GM21619 (cell line): Measurements from ENCODE around the gene CRAMP1.

Experiments used
- ATAC-seq: cut with Tn5 transposase; IDR thresholded peaks from one replicate; pipeline ENCODE4 v1.9.1; 2021; ENCODE audit not compliant: unreplicated experiment

CRAMP1 gene

GRCh38 chr16:1631230-1631629 is 19.1 kb downstream of the CRAMP1 start:
- no peak for ATAC-seq

- ATAC-seq: no peak
Observed at GRCh38 chr16:1631931-1632637, 19.9 kb downstream of the CRAMP1 start.

DNA sequence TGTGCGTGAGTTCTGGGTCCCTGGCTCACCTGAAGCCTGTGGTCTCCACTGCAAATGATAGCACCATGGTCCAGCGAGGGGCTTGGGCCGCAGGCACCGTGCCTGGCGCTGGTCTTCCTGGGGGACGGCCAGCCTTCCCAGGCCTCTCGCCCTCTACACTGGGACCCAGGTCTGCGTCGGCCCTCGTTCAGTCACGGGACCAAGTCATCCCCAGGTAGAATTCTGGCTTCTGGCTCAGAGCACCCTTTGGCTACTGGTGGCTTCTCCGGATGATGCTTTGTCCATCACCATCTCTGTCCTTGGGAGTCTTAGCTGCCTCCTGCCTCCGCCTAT is 20.4 kb downstream of the CRAMP1 start:
- no peak for ATAC-seq

DNA sequence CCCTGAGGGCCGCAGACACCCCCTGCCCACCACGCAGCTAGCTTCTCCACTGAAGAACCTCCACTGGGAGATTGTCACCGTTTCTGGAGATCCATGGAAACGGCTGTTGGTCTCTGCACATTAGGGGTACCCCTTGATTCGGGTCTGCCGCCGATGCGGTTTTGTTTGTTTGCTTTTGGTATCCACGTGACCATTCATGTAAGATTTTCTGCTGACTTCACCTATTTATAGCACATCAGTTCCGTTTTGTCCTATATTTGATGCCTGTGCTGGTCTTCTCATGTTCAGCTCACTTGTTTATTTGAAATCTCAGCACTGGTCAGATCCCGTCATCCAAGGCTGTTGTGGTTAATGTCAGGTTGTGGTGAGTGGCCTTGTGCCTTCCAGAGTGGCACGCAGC is 21.1 kb downstream of the CRAMP1 start:
- ATAC-seq: no peak

GRCh38 chr16:1634541-1634940 is 22.4 kb downstream of the CRAMP1 start:
- no peak for ATAC-seq

DNA sequence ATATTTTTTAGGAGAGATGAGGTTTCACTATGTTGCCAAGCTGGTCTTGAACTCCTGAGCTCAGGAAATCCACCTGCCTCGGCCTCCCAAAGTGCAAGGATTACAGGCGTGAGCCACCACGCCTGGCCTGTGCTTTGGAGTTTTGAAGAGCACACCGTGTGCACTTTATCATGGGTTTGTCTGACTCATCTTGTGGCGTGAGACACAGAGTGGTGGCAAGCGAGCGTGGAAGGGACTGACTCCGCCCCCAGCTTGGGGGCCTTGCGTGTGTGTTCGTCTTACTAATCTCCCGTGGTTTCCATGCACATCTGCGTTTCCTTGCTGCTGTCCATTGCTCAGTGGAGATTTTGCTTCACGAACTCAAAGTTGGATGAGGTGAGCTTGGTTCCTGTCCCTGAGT is 22.9 kb downstream of the CRAMP1 start:
- no peak for ATAC-seq

DNA sequence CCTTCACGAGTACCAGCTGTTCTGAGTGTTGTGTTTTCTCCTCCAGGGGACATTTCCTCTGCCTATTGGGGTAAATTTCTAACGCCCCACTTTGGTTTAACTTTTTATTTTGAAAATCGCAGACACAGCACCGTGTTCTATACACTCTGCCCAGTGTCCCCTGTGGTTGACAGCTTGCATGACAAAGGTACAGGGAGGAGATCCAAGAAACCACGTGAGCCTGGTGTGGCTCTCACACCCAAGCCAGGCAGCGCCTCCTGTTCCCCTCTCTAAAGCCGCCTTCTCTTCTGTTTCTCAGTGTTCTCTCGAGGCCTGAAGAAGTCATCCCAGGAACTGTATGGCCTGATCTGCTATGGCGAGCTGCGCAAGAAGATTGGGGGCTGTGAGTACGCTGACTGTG is 25.4 kb downstream of the CRAMP1 start:
- ATAC-seq: no peak

- no peak for ATAC-seq
Observed at GRCh38 chr16:1638757-1639156, 26.6 kb downstream of the CRAMP1 start.

DNA sequence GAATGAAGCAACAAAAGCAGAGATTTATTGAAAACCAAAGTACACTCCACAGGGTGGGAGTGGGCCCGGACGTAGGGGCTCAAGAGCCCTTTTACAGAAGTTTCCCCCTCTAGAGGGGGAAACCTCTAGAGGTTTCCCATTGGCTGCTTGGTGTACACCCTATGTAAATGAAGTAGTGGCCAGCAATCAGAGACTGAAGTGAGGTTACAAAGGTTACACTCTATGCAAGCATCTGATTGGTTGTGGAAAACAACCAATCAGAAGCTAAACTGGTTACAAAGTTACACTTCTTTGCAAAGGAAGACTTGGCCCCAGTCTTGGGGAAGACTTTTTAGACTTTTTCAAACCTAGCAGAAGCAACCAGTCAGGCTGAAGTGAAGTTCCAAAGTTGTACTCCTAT is 27.1 kb downstream of the CRAMP1 start:
- no peak for ATAC-seq

GRCh38 chr16:1639860-1640259 is 27.7 kb downstream of the CRAMP1 start:
- ATAC-seq: no peak

DNA sequence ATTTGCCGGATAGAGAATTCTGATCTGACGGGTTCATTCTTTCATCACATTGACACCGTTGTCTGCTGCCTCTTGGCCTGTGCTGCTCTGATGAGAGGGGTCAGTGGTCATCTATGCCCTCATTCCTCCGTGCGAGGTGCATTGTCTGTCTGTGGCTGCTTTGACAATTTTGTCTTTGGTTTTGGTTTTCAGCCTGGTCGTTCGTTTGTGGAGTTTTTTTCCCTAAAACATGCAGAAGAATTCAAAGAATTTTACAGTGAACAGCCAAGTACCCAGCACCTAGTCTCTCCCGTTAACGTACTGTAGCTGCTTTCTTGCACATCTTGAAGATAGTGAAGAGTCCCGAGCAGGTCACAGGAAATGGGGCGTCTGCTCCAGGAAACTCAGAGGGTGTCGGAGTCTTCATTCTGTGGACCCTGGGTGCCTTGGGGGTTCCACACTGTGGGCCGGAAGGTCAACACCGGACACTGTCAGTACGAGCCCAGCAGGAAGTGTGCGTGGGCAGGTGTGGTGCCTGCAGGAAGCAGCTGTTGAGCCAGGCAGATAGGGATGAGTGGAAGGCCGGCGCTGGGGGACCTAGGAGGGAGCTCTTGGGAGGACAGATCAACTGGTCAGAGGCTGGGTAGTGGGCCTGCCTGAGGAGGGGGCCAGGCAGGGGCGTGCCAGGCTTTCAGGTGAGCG is 28.2 kb downstream of the CRAMP1 start:
- no peak for ATAC-seq

DNA sequence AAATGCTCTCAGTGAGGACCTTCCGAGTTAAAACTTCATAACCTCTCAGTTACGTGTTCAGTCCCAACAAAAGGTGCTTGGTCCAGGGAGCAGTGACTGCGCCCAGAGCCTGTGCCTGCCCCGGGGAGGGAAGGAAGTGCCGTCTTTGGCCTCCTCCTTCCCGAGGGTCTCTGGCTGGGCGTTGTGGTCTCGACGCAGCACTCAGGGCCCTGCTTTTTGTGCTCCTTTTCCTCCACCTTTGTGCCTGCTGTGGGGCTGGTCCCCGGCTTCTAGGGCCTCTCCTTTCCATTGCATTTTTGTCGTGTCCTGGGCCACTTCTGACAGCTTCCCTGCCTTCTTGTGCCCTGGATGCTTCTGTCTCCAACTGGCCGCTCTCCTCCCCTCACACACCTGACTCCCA is 29.1 kb downstream of the CRAMP1 start:
- no peak for ATAC-seq

DNA sequence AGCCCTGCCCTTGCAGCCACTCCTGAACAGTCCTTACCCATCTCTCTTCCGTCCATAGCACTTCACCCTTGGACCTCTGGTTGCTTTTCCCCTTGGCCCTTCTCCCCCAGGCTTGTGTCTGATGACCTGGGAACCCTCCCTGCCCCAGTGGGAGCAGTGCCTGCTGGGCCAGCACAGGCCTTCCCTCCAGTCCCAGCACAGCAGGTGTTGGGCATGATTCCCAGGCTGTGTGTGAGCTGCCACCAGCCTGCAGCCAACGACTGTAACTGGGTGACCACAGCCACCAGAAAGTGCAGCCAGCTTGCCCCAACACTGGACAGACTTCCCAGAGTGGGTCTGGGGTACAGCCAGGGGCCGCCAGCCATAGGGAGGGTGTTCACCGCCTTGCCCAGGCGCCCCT is 30.0 kb downstream of the CRAMP1 start:
- no peak for ATAC-seq

DNA sequence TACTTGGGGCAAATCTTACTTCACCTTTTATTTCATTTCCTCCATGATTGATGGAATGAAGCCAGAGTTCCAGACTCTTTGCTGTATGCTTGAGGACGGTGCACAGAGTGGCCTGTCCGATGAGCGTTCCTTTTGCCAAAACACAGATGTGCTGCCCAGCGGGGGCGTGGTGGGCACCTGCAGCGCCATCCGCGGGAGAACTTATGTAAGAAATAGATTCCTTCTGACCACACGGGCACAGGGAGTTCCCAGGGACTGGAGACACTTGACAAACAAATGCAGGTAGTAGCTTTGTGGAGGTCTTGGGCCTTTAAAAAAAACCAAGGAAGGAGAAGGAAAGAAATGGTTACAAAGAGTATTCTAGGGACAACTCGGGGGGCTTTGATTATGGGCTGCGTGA is 30.6 kb downstream of the CRAMP1 start:
- no peak for ATAC-seq

GRCh38 chr16:1643521-1643920 is 31.4 kb downstream of the CRAMP1 start:
- ATAC-seq: no peak

- ATAC-seq: no peak
Observed at GRCh38 chr16:1645914-1646525, 33.9 kb downstream of the CRAMP1 start.

DNA sequence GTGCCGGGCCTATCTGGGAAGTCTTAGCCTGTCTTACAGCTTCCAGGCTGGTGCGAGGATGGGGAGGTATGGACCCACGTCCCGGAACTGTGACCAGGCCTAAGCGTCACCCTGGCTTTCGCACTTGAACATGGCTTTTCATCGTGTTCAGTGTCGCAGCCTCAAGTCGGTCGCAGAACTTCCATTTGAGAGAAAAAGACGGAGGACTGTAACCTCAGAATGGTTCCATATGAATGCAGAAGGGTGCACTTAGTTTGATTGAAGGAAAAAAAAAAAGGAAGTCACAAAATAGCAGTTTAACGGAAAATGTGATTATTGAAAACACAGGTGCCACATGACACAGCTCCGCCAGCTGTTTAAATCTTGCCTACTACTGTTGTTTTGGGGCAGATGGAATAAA is 35.7 kb downstream of the CRAMP1 start:
- no peak for ATAC-seq

DNA sequence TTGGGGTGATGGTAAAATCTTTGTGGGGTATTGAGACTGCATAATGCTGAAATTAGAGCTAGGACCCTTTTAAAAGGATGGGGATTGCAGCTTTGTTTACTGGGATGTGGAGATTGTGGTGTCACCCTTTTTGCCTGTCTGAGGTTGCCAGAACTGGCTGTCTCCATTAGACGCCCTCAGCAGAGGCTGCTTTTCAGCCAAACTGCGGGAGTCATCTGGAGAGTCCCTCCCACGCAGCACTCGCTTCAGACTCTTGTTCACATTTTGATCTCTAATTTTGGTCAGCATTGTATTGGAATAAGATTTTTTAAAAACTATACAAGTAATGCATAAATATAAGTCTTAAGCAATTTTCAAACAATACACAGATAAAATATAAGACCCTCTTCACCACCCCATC is 38.0 kb downstream of the CRAMP1 start:
- ATAC-seq: no peak

GRCh38 chr16:1651094-1651973 is 39.2 kb downstream of the CRAMP1 start:
- ATAC-seq: no peak

DNA sequence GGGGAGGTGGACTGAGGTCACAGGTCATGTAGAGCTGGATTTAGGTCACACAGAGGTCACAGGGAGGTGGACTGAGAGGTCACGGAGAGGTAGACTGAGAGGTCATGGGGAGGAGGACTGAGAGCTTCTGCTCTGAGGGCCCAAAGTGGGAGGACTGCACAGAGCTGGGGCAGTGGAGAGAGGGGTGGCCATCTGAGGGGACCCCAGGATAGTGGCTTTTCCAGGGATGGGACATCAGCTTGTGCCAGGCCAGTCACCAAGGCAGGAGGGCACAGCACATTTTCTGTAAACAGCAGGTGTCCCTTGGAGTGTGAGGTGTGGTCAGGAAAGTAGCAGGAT is 39.8 kb downstream of the CRAMP1 start:
- ATAC-seq: no peak

DNA sequence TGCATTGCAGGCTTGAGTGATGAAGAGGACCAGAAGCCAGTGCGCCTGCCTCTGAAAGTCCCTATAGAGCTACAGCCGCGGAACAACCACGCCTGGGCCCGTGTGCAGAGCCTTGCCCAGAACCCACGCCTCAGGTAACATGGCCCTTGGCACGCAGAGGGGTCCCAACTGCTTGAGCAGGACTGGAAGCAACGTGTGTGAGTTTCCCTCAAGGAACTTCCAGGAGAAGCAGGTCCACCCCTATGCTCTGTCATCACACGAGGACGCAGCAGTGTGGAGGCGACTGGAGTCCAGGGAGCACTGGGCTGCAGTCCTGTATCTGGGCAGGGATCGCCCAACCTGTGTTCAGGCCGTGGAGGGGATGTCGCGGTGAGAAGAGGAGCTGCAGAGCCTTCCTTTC is 40.9 kb downstream of the CRAMP1 start:
- no peak for ATAC-seq
